Cardiac fibroblast (primary cell): ENCODE results near the gene GRK7.

ENCODE experiments used
- DNase-seq, 2 donors: peaks; one replicate each; pipeline versions ENCODE4 v3.0.0 to v3.0.0-alpha.2; 2010; ENCODE audit warnings: low read depth in 2 of 2
- H3K4me3 ChIP-seq, 2 donors: replicated peaks in 1 of 2; 1 replicate in 1 of 2; 2 replicates in 1 of 2; pipeline ENCODE4 v1.5.1; 2011; ENCODE audit warnings: low read depth in 2 of 2, low read length in 2 of 2, mild to moderate bottlenecking in 2 of 2, moderate library complexity in 1 of 2
- TF ChIP-seq, protein P1 (sequence below): IDR thresholded peaks from one replicate; pipeline ENCODE4 v1.5.1; 2011; ENCODE audit warnings: low read depth, mild to moderate bottlenecking, low read length, inconsistent platforms

Gene GRK7, protein sequence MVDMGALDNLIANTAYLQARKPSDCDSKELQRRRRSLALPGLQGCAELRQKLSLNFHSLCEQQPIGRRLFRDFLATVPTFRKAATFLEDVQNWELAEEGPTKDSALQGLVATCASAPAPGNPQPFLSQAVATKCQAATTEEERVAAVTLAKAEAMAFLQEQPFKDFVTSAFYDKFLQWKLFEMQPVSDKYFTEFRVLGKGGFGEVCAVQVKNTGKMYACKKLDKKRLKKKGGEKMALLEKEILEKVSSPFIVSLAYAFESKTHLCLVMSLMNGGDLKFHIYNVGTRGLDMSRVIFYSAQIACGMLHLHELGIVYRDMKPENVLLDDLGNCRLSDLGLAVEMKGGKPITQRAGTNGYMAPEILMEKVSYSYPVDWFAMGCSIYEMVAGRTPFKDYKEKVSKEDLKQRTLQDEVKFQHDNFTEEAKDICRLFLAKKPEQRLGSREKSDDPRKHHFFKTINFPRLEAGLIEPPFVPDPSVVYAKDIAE (N-terminal part only)

DNA sequence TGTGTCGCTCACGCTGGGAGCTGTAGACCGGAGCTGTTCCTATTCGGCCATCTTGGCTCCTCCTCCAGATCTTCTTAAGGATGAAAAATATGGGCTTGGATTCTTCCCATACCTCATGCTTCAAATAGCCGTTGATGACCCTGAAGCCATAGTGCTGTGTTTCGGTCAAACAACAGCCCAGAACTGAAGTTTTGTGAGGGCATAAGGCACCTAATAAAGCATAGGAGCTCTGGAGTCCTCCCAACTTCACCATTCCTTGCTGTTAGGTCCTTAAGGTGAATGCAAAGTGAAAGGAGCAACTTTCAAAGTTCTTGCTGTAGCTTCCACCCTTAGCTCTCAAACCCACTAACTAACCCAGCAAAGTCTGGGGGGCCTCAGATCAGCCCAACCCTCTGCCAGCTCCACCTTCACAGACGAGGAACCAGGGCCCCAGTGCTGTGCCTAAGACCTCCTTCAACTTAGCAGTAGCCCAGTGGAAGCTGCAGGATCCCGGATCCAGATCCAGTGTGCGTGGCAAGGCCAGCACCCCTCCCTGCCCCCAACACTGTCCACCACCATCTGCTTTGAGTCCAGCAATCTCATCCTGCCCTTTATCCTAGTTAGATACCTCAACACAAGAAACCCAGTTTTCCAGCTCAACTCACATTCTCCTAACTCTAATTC is at the start of gene GRK7:
Gene GRK7 (plus strand): TSS at position 321 of the 663 bp plus-strand sequence. CDS start 14,877 bp downstream, outside the sequence.
- H3K4me3 ChIP-seq: no peak within 1 kb of the TSS
- TF ChIP-seq, protein P1, sequence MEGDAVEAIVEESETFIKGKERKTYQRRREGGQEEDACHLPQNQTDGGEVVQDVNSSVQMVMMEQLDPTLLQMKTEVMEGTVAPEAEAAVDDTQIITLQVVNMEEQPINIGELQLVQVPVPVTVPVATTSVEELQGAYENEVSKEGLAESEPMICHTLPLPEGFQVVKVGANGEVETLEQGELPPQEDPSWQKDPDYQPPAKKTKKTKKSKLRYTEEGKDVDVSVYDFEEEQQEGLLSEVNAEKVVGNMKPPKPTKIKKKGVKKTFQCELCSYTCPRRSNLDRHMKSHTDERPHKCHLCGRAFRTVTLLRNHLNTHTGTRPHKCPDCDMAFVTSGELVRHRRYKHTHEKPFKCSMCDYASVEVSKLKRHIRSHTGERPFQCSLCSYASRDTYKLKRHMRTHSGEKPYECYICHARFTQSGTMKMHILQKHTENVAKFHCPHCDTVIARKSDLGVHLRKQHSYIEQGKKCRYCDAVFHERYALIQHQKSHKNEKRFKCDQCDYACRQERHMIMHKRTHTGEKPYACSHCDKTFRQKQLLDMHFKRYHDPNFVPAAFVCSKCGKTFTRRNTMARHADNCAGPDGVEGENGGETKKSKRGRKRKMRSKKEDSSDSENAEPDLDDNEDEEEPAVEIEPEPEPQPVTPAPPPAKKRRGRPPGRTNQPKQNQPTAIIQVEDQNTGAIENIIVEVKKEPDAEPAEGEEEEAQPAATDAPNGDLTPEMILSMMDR: no peak
- DNase-seq: no peak

DNA sequence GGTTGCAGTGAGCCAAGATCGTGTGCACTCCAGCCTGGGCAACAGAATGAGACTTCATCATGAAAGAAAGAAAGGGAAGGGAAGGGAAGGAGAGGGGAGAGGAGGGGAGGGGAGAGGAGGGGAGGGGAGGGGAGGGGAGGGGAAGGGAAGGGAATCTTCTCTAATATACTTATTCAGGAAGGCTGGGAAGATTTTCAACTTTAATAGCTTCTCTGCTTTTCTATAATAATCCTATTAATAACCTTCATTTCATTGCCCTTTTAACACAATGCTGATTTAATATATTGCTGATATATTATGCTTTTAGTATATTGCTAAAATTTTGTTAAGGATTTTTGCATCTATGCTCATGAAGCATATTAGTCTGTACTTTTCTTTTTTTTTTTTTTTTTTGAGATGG is 48.5 kb upstream of the GRK7 start:
- TF ChIP-seq, protein P1: no peak
- no peak for DNase-seq
- H3K4me3 ChIP-seq: no peak overlapping the region

DNA sequence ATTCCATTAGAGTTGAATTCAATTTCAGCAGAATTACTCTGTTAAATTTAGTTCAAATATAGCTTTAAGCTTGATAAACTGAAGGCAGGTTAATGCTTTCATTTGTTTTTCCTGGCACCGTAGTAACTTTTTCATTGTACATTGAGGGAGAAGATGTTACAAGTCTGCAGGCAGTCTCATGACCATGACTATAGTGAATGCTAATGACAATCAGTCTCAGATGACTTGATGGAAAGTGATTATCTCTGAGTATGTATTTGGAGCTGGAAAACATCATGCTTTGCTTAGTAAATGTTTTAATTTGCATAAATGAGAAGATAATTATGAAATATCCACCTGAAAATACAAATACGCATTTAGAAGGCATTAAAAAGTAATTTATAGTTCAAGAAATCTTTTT is 41.1 kb upstream of the GRK7 start:
- H3K4me3 ChIP-seq: no peak overlapping the region
- no peak for DNase-seq
- TF ChIP-seq, protein P1: no peak

DNA sequence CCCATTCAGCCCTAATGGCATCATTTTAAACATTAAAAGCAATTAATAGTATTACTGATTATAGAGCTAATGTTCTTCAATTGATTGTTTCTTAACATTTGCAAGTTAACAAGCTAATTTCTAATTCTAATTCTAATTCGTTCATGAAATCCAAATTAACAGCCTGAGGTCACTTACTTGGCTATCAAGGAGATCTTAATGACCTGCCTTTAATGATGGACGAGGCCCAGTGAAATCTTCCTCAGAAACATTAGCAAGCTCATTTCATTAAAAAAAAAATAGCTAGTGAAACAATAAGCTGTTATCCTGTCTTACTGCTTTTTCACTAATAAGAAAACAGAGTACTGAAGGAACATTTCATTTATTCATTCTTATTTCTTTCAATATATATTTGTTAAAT is 40.6 kb upstream of the GRK7 start:
- TF ChIP-seq, protein P1: no peak
- no peak for DNase-seq
- no peak overlapping the region for H3K4me3 ChIP-seq

DNA sequence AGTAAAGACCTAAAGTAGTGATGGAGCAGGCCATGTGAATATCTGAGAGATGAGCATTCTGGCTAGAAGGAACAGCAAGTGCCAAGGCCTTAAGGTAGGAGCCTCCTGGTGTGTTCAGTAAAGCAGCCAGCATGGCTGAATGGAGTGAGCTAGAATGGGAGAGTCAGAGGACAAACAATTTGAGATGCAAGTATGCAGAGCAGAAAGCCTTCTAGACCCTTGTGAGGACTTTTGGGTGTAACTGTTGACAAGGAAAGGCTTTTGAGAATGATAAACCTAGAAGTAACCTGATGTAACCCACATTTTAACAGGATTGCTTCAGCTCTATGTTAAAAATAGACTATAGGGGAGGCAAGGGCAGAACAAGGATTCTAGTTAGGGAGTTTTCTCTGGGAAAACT is 40.0 kb upstream of the GRK7 start:
- no peak for DNase-seq
- no peak overlapping the region for H3K4me3 ChIP-seq
- TF ChIP-seq, protein P1: no peak

DNA sequence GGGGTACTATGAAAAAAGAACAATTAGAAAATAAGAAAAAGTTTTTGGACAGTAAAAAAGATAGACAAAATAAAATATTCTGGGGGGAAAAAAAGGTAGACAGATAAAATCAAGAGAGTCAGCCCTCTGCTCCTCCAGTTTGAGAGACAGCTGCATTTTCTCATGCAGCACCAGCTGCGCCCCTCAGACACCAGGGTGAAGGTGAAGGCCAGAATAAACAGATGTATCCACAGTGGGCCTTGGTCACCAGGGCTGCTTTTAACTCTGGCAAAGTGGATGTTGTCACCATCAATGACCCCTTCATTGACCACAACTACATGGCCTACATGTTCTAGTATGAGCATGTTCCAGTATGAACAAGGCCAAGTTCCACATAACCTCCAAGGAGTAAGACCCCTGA is 39.0 kb upstream of the GRK7 start:
- TF ChIP-seq, protein P1: no peak
- DNase-seq: no peak
- no peak overlapping the region for H3K4me3 ChIP-seq
